SK-N-SH treated with all-trans-retinoic acid at 6 μM for 48 hours (cell line): Measurements from ENCODE around the gene SLC25A22.

Source experiments
- BACH2 ChIP-seq: fragments of 250-450 bp; sonication (Bioruptor Pico); IDR thresholded peaks from 2 replicates; pipeline ENCODE4 v1.9.0; 2021; ENCODE audit warnings: mild to moderate bottlenecking, borderline replicate concordance
- ZC3H10 ChIP-seq: fragments of 250-450 bp; sonication (Bioruptor Pico); IDR thresholded peaks from 2 replicates; pipeline ENCODE4 v1.5.1; 2021; ENCODE audit warnings: mild to moderate bottlenecking, moderate library complexity
- ZNF565 ChIP-seq: fragments of 450-650 bp; formaldehyde crosslinking; conservative IDR thresholded peaks from 2 replicates; pipeline ENCODE4 v1.5.0; 2020; ENCODE audit warnings: low read depth, mild to moderate bottlenecking, moderate library complexity
- ZNF70 ChIP-seq: fragments of 450-650 bp; formaldehyde crosslinking; IDR thresholded peaks from 2 replicates; pipeline ENCODE4 v1.5.0; 2020; ENCODE audit warnings: mild to moderate bottlenecking, moderate library complexity
- TF ChIP-seq, protein P1 (sequence below): fragments of 250-450 bp; sonication (Bioruptor Pico); IDR thresholded peaks from 2 replicates; pipeline ENCODE4 v1.5.1; 2020; ENCODE audit warnings: low read depth, mild to moderate bottlenecking, moderate library complexity
- TF ChIP-seq, protein P2 (sequence below): fragments of 250-450 bp; sonication (Bioruptor Pico); IDR thresholded peaks from 2 replicates; pipeline ENCODE4 v1.8.0; 2020; ENCODE audit warnings: mild to moderate bottlenecking, moderate library complexity, borderline replicate concordance

DNA sequence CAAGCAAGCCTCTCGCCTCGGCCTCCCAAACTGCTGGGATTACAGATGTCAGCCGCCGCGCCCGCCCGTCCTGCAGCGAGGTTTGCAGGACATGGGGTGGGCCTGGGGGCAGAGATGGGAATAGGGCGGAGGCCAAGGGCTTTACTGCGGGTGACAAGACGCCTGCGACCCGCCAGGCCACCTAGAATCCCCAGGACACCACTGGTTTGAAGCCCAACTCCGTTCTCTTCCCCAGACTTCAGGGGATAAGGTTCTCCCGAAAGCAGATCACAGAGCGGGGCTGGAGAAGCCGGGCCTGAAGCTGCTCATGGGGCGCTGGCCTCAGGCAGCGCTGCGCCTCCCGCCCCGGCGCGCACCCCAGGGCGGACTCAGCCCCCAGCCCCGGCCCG lies 43.9 kb upstream of the SLC25A22 start:
- TF ChIP-seq ZC3H10 (CRISPR knock-in tag) (no peak), BACH2 (no peak), ZNF70 (CRISPR knock-in tag) (no peak), ZNF565 (CRISPR knock-in tag) (no peak)
- TF ChIP-seq, protein P1, sequence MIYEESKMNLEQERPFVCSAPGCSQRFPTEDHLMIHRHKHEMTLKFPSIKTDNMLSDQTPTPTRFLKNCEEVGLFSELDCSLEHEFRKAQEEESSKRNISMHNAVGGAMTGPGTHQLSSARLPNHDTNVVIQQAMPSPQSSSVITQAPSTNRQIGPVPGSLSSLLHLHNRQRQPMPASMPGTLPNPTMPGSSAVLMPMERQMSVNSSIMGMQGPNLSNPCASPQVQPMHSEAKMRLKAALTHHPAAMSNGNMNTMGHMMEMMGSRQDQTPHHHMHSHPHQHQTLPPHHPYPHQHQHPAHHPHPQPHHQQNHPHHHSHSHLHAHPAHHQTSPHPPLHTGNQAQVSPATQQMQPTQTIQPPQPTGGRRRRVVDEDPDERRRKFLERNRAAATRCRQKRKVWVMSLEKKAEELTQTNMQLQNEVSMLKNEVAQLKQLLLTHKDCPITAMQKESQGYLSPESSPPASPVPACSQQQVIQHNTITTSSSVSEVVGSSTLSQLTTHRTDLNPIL (CRISPR knock-in tag), result no peak
- TF ChIP-seq, protein P2, sequence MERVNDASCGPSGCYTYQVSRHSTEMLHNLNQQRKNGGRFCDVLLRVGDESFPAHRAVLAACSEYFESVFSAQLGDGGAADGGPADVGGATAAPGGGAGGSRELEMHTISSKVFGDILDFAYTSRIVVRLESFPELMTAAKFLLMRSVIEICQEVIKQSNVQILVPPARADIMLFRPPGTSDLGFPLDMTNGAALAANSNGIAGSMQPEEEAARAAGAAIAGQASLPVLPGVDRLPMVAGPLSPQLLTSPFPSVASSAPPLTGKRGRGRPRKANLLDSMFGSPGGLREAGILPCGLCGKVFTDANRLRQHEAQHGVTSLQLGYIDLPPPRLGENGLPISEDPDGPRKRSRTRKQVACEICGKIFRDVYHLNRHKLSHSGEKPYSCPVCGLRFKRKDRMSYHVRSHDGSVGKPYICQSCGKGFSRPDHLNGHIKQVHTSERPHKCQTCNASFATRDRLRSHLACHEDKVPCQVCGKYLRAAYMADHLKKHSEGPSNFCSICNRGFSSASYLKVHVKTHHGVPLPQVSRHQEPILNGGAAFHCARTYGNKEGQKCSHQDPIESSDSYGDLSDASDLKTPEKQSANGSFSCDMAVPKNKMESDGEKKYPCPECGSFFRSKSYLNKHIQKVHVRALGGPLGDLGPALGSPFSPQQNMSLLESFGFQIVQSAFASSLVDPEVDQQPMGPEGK (CRISPR knock-in tag), result no peak
